Tibial nerve (tissue), 3 donors: Measurements from ENCODE around the gene GLIPR1L1.

Experiments
- CTCF ChIP-seq, 5 experiments: fragments of 200-600 bp in 3 of 5; fragments of 450-650 bp in 2 of 5; sonication (generic) in 3 of 5; IDR thresholded peaks; one replicate each; pipeline ENCODE4 v1.5.1; 2016 to 2019; ENCODE audit warnings: antibody characterized with exemption in 5 of 5, mild to moderate bottlenecking in 3 of 5, moderate library complexity in 2 of 5
- POLR2A ChIP-seq, 2 donors: fragments of 450-650 bp; IDR thresholded peaks; one replicate each; pipeline ENCODE4 v1.6.1; 2017; ENCODE audit warnings: antibody characterized with exemption in 2 of 2, mild to moderate bottlenecking in 2 of 2, moderate library complexity in 2 of 2

- no peak for TF ChIP-seq CTCF (IDR thresholded peaks at IDR 0.05)
- TF ChIP-seq POLR2A (IDR thresholded peaks at IDR 0.05), result no peak
These were observed 85.4 kb downstream of the GLIPR1L1 start for GRCh38 chr12:75419841-75420240.
